Smooth muscle cell (in vitro differentiated cells): ENCODE results near the gene GHRL. TPM values are rescaled to one million over a fixed set of nuclear protein-coding genes. Genes with fewer than 3 reads are reported as not detected.

ENCODE experiments used
- DNase-seq: peaks from one replicate; lab custom pipeline; 2025; ENCODE audit not compliant: unreplicated experiment; lab: John Stamatoyannopoulos, UW
- H2AFZ ChIP-seq: fragments of 200-600 bp; sonication (generic); 2 replicates; pipeline ENCODE4 v1.6.0; 2016; ENCODE audit warnings: antibody characterized with exemption, low read depth, mild to moderate bottlenecking
- H3F3A ChIP-seq: fragments of 200-600 bp; sonication (generic); 2 replicates; pipeline ENCODE4 v1.6.0; 2017; ENCODE audit warnings: antibody characterized with exemption, low read depth
- H3K27ac ChIP-seq: fragments of 200-600 bp; sonication (generic); 2 replicates; pipeline ENCODE4 v1.5.1; 2016; ENCODE audit warnings: low read depth, mild to moderate bottlenecking
- H3K27me3 ChIP-seq: fragments of 200-600 bp; sonication (generic); 2 replicates; pipeline ENCODE4 v1.6.1; 2016; ENCODE audit warnings: low read depth, mild to moderate bottlenecking
- H3K36me3 ChIP-seq: fragments of 200-600 bp; sonication (generic); 2 replicates; pipeline ENCODE4 v1.5.1; 2016; ENCODE audit warnings: low read depth
- H3K4me1 ChIP-seq: fragments of 200-600 bp; sonication (generic); 2 replicates; pipeline ENCODE4 v1.5.1; 2016; ENCODE audit warnings: low read depth
- H3K4me2 ChIP-seq: fragments of 200-600 bp; sonication (generic); 2 replicates; pipeline ENCODE4 v1.6.0; 2016; ENCODE audit warnings: mild to moderate bottlenecking
- H3K4me3 ChIP-seq: fragments of 200-600 bp; sonication (generic); 2 replicates; pipeline ENCODE4 v1.5.1; 2016; ENCODE audit warnings: mild to moderate bottlenecking
- H3K79me2 ChIP-seq: fragments of 200-600 bp; sonication (generic); 2 replicates; pipeline ENCODE4 v1.6.0; 2016; ENCODE audit warnings: low read depth, mild to moderate bottlenecking
- H3K9ac ChIP-seq: fragments of 200-600 bp; sonication (generic); 2 replicates; pipeline ENCODE4 v1.6.0; 2016; ENCODE audit warnings: low read depth
- H3K9me3 ChIP-seq: fragments of 200-600 bp; sonication (generic); replicated peaks from 2 replicates; pipeline ENCODE4 v1.5.1; 2016; ENCODE audit warnings: low read depth
- H4K20me1 ChIP-seq: fragments of 200-600 bp; sonication (generic); 2 replicates; pipeline ENCODE4 v1.6.0; 2016; ENCODE audit warnings: low read depth
- WGBS: methylation state at CpG from one replicate; pipeline ENCODE4 v1.1.7; 2016; ENCODE audit warnings: low lambda C conversion rate; 5-methylcytosine and 5-hydroxymethylcytosine counted together
- polyA plus RNA-seq: library from polyadenylated mRNA; unstranded; fragments of >200 nt; fragmentation: Nextera tagmentation; extraction: Ambion mirVana; gene quantifications from 2 replicates; pipeline ENCODE4 v1.2.1, GENCODE V29; 2016
- total RNA-seq: library from RNA; depleted of rRNA; stranded (reverse); fragments of >200 nt; gene quantifications from 2 replicates; pipeline ENCODE4 v1.2.3, GENCODE V29; 2014
- TF ChIP-seq, protein P1 (sequence below): fragments of 200-600 bp; sonication (generic); IDR thresholded peaks from 2 replicates; pipeline ENCODE4 v1.5.1; 2017; ENCODE audit warnings: borderline replicate concordance, mild to moderate bottlenecking, antibody characterized with exemption; ENCODE audit not compliant: insufficient read depth, poor library complexity, severe bottlenecking

The GHRL gene
- total and polyA plus RNA-seq, 2 experiments from 2014 or later = 0.45 TPM; not detected in 1

DNA sequence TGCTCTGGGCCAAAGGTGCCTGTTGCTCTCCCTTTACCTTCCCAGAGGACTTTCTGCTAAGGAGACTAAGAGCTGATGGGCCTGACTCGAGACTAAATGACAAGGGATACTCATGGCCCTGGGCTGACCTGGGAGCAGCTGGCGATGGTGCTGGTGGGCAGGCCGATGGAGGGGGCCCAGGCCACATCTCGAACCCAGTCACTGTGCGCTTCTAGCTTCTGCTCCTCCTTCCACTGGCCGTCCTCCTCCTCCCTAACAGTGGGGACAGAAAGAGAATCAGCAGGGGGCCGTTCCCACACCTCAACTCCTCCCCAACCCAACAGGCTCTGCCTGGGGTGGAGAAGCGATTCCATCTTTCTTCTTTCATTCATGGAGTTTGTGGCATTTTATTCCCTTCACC is 12.2 kb upstream of the GHRL start:
- TF ChIP-seq, protein P1, sequence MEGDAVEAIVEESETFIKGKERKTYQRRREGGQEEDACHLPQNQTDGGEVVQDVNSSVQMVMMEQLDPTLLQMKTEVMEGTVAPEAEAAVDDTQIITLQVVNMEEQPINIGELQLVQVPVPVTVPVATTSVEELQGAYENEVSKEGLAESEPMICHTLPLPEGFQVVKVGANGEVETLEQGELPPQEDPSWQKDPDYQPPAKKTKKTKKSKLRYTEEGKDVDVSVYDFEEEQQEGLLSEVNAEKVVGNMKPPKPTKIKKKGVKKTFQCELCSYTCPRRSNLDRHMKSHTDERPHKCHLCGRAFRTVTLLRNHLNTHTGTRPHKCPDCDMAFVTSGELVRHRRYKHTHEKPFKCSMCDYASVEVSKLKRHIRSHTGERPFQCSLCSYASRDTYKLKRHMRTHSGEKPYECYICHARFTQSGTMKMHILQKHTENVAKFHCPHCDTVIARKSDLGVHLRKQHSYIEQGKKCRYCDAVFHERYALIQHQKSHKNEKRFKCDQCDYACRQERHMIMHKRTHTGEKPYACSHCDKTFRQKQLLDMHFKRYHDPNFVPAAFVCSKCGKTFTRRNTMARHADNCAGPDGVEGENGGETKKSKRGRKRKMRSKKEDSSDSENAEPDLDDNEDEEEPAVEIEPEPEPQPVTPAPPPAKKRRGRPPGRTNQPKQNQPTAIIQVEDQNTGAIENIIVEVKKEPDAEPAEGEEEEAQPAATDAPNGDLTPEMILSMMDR = no peak
- peaks cover 71% of the 10 kb centered on the region for H4K20me1 ChIP-seq
- H3K9ac ChIP-seq = no peak overlapping the region
- no peak overlapping the region for H3K4me3 ChIP-seq
- peaks cover 34% of the 10 kb centered on the region for H3F3A ChIP-seq
- H3K36me3 ChIP-seq = peaks cover 26% of the 10 kb centered on the region
- H3K79me2 ChIP-seq = peaks cover 2% of the 10 kb centered on the region
- no peak overlapping the region for H2AFZ ChIP-seq
- no peaks in the 10 kb centered on the region for H3K4me1 ChIP-seq
- H3K4me2 ChIP-seq = no peak overlapping the region
- WGBS = 96% methylated on average over 8 of the region's 8 CpGs
- no peak overlapping the region for H3K27ac ChIP-seq
- DNase-seq = no peak
- no peaks in the 10 kb centered on the region for H3K27me3 ChIP-seq
- no peaks in the 10 kb centered on the region for H3K9me3 ChIP-seq

DNA sequence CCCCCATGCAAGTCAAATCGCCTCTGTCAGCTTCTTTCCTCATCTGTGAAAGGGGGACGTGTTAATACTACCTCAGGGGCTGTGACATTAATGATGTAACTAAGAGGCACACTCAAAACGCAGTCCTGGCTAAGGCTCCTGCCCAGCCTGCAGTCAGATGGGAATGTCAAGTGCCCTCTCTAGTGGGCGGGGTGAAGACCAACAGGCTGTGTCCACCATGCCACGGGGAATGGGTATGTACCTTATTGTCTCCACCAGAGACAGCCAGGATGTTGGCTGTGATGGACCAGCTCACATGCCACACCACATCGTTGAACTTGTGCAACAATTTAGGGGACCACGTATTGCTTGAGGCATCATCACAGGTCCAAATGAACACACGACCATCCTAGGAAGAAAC is 11.0 kb upstream of the GHRL start:
- Histone ChIP-seq H3K4me2 (no peak overlapping the region), H3K36me3 (peaks cover 26% of the 10 kb centered on the region), H3K4me3 (no peak overlapping the region), H3K4me1 (no peaks in the 10 kb centered on the region), H3K9ac (no peak overlapping the region), H3K27me3 (no peaks in the 10 kb centered on the region), H3K27ac (no peak overlapping the region), H3F3A (peaks cover 34% of the 10 kb centered on the region), H3K79me2 (peaks cover 2% of the 10 kb centered on the region), H4K20me1 (peaks cover 64% of the 10 kb centered on the region), H2AFZ (no peak overlapping the region), H3K9me3 (no peaks in the 10 kb centered on the region)
- 95% methylated on average over 8 of the region's 8 CpGs for WGBS
- no peak for DNase-seq
- TF ChIP-seq, protein P1 = no peak

DNA sequence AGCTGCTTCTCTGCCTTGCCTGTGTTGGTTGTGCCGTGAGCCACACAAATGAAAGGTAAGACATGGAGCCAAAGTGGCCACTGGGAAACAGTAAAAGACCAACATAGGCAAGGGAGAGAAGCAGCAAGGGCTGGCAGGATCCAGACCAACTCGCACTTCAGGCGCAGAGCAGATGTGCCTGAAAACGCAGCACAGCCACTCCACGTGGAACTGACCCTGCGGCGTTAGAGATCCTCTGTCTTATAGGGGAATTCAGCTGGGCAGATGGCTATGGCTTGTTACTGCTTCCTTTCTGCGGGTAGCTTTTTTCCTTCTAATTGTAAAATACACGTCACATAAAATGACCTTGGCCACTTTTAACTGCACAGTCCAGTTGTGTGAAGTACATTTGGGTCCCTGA is 10.4 kb upstream of the GHRL start:
- no peak overlapping the region for H3K4me3 ChIP-seq
- WGBS = 93% methylated on average over 9 of the region's 9 CpGs
- H3K36me3 ChIP-seq = peaks cover 24% of the 10 kb centered on the region
- H3K9me3 ChIP-seq = no peaks in the 10 kb centered on the region
- TF ChIP-seq, protein P1 = no peak
- peaks cover 33% of the 10 kb centered on the region for H3F3A ChIP-seq
- no peak overlapping the region for H3K4me2 ChIP-seq
- H3K4me1 ChIP-seq = no peaks in the 10 kb centered on the region
- H3K9ac ChIP-seq = no peak overlapping the region
- H4K20me1 ChIP-seq = peaks cover 58% of the 10 kb centered on the region
- H3K27me3 ChIP-seq = no peaks in the 10 kb centered on the region
- H3K27ac ChIP-seq = no peak overlapping the region
- H3K79me2 ChIP-seq = peaks cover 2% of the 10 kb centered on the region
- H2AFZ ChIP-seq = no peak overlapping the region
- DNase-seq = no peak

DNA sequence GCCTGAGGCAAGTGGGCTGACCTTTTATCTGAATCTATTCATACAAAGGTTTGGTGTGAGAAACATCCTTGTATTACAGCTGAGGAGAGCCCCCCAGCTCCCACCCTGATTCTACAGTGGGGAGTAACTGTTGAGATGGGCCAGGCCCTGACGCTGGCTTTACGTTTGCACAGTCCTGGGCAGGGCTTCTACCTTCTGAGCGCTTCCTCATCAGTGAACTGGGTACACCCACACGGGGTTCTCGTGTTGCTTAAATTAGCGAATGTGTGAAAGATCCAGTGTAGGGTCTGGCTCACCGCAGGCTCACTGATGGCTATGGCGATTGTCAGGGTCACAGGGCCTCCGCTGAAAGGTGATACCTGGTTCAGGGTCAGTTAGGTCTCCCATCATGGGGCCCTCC is 7.3 kb upstream of the GHRL start:
- Histone ChIP-seq H3K79me2 (no peaks in the 10 kb centered on the region), H3K27me3 (no peaks in the 10 kb centered on the region), H3K9me3 (no peaks in the 10 kb centered on the region), H2AFZ (no peak overlapping the region), H3K4me2 (no peak overlapping the region), H4K20me1 (peaks cover 35% of the 10 kb centered on the region), H3K4me3 (no peak overlapping the region), H3F3A (peaks cover 18% of the 10 kb centered on the region), H3K4me1 (no peaks in the 10 kb centered on the region), H3K27ac (no peak overlapping the region), H3K36me3 (peaks cover 13% of the 10 kb centered on the region), H3K9ac (no peak overlapping the region)
- DNase-seq = no peak
- TF ChIP-seq, protein P1 = no peak
- 93% methylated on average over 9 of the region's 9 CpGs for WGBS
